Measurements from ENCODE around the gene ZBTB11.

- TF ChIP-seq RELA (IDR thresholded peaks at IDR 0.05; ENCODE audit: borderline replicate concordance, partially characterized antibody) (no peak), TCF7 (IDR thresholded peaks at IDR 0.05; ENCODE audit: borderline replicate concordance) (no peak), RAD21 (IDR thresholded peaks at IDR 0.05; ENCODE audit: insufficient read depth, low read depth, low read length) (no peak), ZBTB33 (IDR thresholded peaks at IDR 0.05) (no peak), KAT2A (conservative IDR thresholded peaks at IDR 0.05; ENCODE audit: control insufficient read depth, low read depth, low read length) (no peak), CHD1 (IDR thresholded peaks at IDR 0.05; ENCODE audit: low read depth, low read length) (no peak), EGR1 (IDR thresholded peaks at IDR 0.05; ENCODE audit: borderline replicate concordance in 1 of 2, low read depth in 2 of 2, low read length in 2 of 2) (no peak), CTCF (IDR thresholded peaks at IDR 0.05 in 2 of 3, conservative IDR thresholded peaks at IDR 0.05 in 1 of 3; ENCODE audit: control insufficient read depth in 2 of 3, extremely low read depth in 1 of 3, insufficient read depth in 1 of 3, low read depth in 3 of 3, low read length in 3 of 3) (no peak), MLLT1 (IDR thresholded peaks at IDR 0.05) (no peak), TAF1 (IDR thresholded peaks at IDR 0.05; ENCODE audit: borderline replicate concordance, low read depth, low read length) (no peak), POLR2A (IDR thresholded peaks at IDR 0.05; ENCODE audit: low read depth, low read length) (no peak), CBX5 (IDR thresholded peaks at IDR 0.05; ENCODE audit: low read depth) (no peak), FOS (IDR thresholded peaks at IDR 0.05; ENCODE audit: borderline replicate concordance, extremely low read depth, insufficient read length) (no peak)
Measured at GRCh38 chr3:101690972-101691371, 14.0 kb upstream of the ZBTB11 start.
